Right lobe of liver (tissue), 4 donors: Measurements from ENCODE around the gene TSPOAP1.

ENCODE experiments used
- CTCF ChIP-seq, 4 donors: fragments of 200-600 bp in 3 of 4; fragments of 450-650 bp in 1 of 4; IDR thresholded peaks; one replicate each; pipeline versions ENCODE4 v1.5.1 to v1.8.0; 2016 to 2022; ENCODE audit warnings: antibody characterized with exemption in 4 of 4, mild to moderate bottlenecking in 2 of 4
- POLR2A ChIP-seq: fragments of 450-650 bp; IDR thresholded peaks from one replicate; pipeline ENCODE4 v1.6.1; 2017; ENCODE audit warnings: antibody characterized with exemption, mild to moderate bottlenecking
- donor health status: DM: no; HTN: no; CAD: no.
- donor health status: DM: no; HTN: no; CAD: no.
- donor health status: DM: no; HTN: yes; CAD: no.

DNA sequence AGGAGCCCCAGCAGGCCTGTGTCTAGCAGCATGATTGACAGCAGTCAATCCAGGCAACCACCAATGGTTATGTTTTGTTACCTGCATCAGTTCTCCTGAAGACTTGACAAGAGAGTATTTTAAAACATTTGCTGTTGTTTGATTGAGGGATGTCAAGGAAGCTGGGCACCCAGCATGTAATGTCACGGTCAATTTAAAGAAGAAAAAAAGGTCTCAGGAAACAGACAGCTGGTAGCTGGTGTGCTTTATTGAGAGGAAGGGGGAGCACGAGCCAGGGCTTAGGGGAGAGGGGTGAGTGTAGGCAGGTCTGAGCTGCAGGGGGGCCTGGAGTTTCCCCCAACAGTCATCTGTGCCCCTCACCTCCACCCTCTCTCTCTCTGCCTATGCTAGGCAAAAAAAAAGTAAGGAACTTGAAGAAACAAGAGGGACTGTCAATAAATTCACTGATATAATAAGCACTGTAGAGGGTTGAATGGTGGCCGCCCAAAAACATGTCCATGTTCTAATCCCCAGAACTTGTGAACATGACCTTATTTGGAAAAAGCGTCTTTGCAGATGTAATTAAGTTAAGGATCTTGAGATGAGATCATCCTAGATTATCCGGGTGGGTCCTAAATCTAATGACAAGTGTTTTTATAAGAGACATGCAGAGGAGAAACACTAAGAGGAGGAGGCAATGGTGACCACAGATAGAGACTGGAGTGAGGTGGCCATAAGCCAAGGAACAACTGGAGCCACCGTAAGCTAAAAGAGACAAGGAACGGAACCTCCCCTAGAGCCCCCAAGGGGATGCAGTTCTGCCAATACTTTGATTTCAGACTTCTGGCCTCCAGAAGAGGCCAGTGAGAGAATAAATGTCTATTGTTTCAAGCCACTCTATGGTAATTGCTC is 14.5 kb downstream of the TSPOAP1 start:
- TF ChIP-seq CTCF (IDR thresholded peaks at IDR 0.05): no peak
- no peak for TF ChIP-seq POLR2A
